Measurements from ENCODE around the gene DNAH6.

DNA sequence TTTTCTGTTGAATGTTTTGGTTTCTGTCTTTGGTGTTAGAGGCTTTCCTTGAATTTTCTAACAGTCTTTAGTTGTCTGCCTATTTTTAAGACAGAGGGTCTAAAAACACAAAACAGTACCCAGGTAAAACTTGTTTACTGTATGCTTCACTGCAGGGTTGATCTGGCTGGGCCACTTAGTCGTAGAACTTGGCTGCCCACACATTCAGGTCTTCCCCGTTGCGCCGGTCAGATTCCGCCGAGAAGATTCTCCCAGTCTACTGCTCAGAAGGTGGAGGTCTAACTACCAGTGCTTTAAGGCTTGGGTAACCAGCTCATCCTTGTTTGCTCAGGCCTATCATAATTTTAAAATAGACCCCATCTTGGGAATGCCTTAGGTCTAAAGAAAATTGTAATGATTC lies 24.6 kb upstream of the DNAH6 start:
- TF ChIP-seq BHLHE40 (IDR thresholded peaks at IDR 0.05; ENCODE audit: borderline replicate concordance) (no peak), TARDBP (IDR thresholded peaks at IDR 0.05) (no peak), SP1 (IDR thresholded peaks at IDR 0.05) (no peak), FOXM1 (IDR thresholded peaks at IDR 0.05; ENCODE audit: borderline replicate concordance) (no peak), ELF4 (IDR thresholded peaks at IDR 0.05) (no peak), SUZ12 (IDR thresholded peaks at IDR 0.05) (no peak), HDGF (IDR thresholded peaks at IDR 0.05; ENCODE audit: borderline replicate concordance) (no peak)

All from HEK293T (cell line).